Spleen (tissue), 11 donors: ENCODE results near the gene ABRACL. TPM values are rescaled to one million over a fixed set of nuclear protein-coding genes. Genes with fewer than 3 reads are reported as not detected.

ENCODE experiments used
- DNase-seq: peaks from one replicate; pipeline ENCODE4 v3.0.0-alpha.2; 2020
- H3K27ac ChIP-seq, 8 donors: fragments of 200-600 bp; sonication (generic) in 7 of 8; 1 replicate in 4 of 8; 2 replicates in 4 of 8; pipeline versions ENCODE4 v1.5.0 to v1.8.0; 2016 to 2021; ENCODE audit warnings: inconsistent platforms in 4 of 8, mild to moderate bottlenecking in 4 of 8, moderate library complexity in 1 of 8
- H3K27me3 ChIP-seq, 7 donors: fragments of 200-600 bp; sonication (generic) in 6 of 7; replicated peaks in 1 of 7; 1 replicate in 4 of 7; 2 replicates in 3 of 7; pipeline versions ENCODE4 v1.5.0 to v1.8.0; 2016 to 2021; ENCODE audit warnings: inconsistent platforms in 3 of 7, mild to moderate bottlenecking in 1 of 7
- H3K36me3 ChIP-seq, 6 donors: fragments of 200-600 bp; sonication (generic) in 5 of 6; 1 replicate in 4 of 6; 2 replicates in 2 of 6; pipeline versions ENCODE4 v1.5.0 to v1.8.0; 2016 to 2021; ENCODE audit warnings: inconsistent platforms in 2 of 6
- H3K4me1 ChIP-seq, 6 donors: fragments of 200-600 bp; sonication (generic) in 5 of 6; 1 replicate in 3 of 6; 2 replicates in 3 of 6; pipeline versions ENCODE4 v1.5.0 to v1.8.0; 2016 to 2021; ENCODE audit warnings: inconsistent platforms in 3 of 6
- H3K4me3 ChIP-seq, 8 donors: fragments of 200-600 bp; sonication (generic) in 7 of 8; 1 replicate in 4 of 8; 2 replicates in 4 of 8; pipeline versions ENCODE4 v1.5.0 to v1.8.0; 2016 to 2021; ENCODE audit warnings: inconsistent platforms in 4 of 8, mild to moderate bottlenecking in 4 of 8, moderate library complexity in 2 of 8
- H3K9me3 ChIP-seq, 8 donors: fragments of 200-600 bp; sonication (generic) in 7 of 8; 1 replicate in 4 of 8; 2 replicates in 4 of 8; pipeline versions ENCODE4 v1.5.0 to v1.8.0; 2016 to 2021; ENCODE audit warnings: inconsistent platforms in 4 of 8
- CTCF ChIP-seq, 11 experiments: fragments of 200-600 bp in 7 of 11; fragments of 450-650 bp in 4 of 11; sonication (generic) in 4 of 11; IDR thresholded peaks in 8 of 11; conservative IDR thresholded peaks in 3 of 11; 1 replicate in 7 of 11; 2 replicates in 4 of 11; pipeline versions ENCODE4 v1.4.0 to v1.8.0; 2016 to 2021; ENCODE audit warnings: antibody characterized with exemption in 11 of 11, inconsistent platforms in 4 of 11, mild to moderate bottlenecking in 1 of 11
- POLR2A ChIP-seq, 3 donors: fragments of 450-650 bp; IDR thresholded peaks; one replicate each; pipeline ENCODE4 v1.5.1; 2017; ENCODE audit warnings: antibody characterized with exemption in 3 of 3, mild to moderate bottlenecking in 1 of 3
- POLR2AphosphoS5 ChIP-seq, 3 donors: sonication (generic); formaldehyde crosslinking; IDR thresholded peaks; one replicate each; pipeline ENCODE4 v1.5.1; 2017; ENCODE audit warnings: antibody characterized with exemption in 3 of 3
- WGBS, 5 donors: extraction: QIAGEN DNeasy Blood & Tissue Kit in 3 of 5; methylation state at CpG; one replicate each; pipeline versions ENCODE4 v1.1.5 to v1.1.7; 2013 to 2018; 5-methylcytosine and 5-hydroxymethylcytosine counted together
- intact Hi-C: fragments of 100-400 bp; cut with DNase I; formaldehyde crosslinking; loops from one replicate; pipeline ENCODE4 v1.15.0; 2023; ENCODE audit warnings: low total_unique reads
- polyA plus RNA-seq, 3 donors: library from polyadenylated mRNA; stranded (reverse); fragments of 200-250 nt; gene quantifications; one replicate each; pipeline ENCODE4 v1.2.1, GENCODE V29; 2013
- total RNA-seq, 7 donors: library from RNA; depleted of rRNA in 3 of 7; stranded (reverse); fragments of >200 nt in 3 of 7; fragmentation: NEBNext Ultra II Directional in 4 of 7; extraction: Animal tissue kit (Norgen Biotek cat#: 25700) in 4 of 7; gene quantifications; one replicate each; pipeline versions ENCODE4 v1.1.0 to v1.2.1, GENCODE V29; 2016 to 2021
- donor health status: healthy with polysubstance abuse.
- donor health status: DM: no; HTN: no; CAD: no; lungs with moderate emphysema.
- donor health status: DM: no; HTN: no; CAD: no.
- donor health status: Bipolar disorder and iron deficiency.
- donor health status: healthy.
- donor health status: DM: no; HTN: no; CAD: no.
- donor health status: DM: yes; HTN: yes; CAD: no.

The ABRACL gene
- total and polyA plus RNA-seq, 10 donors: 56.5 to 183 (median 78.0) TPM

GRCh38 chr6:139028215-139028657 is 309 bp upstream of the ABRACL start:
- no peak for TF ChIP-seq POLR2A (IDR thresholded peaks at IDR 0.05)
- TF ChIP-seq CTCF (IDR thresholded peaks at IDR 0.05 in 8 of 11, conservative IDR thresholded peaks at IDR 0.05 in 3 of 11): no peak
- TF ChIP-seq POLR2AphosphoS5 (IDR thresholded peaks at IDR 0.05): no peak
- H3K9me3 ChIP-seq: no peaks in the 10 kb centered on the region
- DNase-seq: no peak
- H3K4me1 ChIP-seq: peaks cover 8 to 61% (median 34%) of the 10 kb centered on the region in 6 donors
- no peaks in the 10 kb centered on the region for H3K27me3 ChIP-seq
- H3K27ac ChIP-seq: peak overlapping the region; percentile 85 to 97 (median 92)
- WGBS, 5 donors: 1 to 2% (median 2%) methylated on average over 14 of the region's 14 CpGs
- H3K36me3 ChIP-seq: peaks cover 0 to 5% (median 0%) of the 10 kb centered on the region in 6 donors
- H3K4me3 ChIP-seq: peak overlapping the region; percentile 89 to 98 (median 98)
- intact Hi-C loops: no loop called here

- Histone ChIP-seq H3K4me3 (peak overlapping the region; percentile 89 to 98 (median 98)), H3K4me1 (peaks cover 8 to 75% (median 38%) of the 10 kb centered on the region in 6 donors), H3K27ac (peak overlapping the region; percentile 85 to 97 (median 92)), H3K36me3 (peaks cover 0 to 20% (median 5%) of the 10 kb centered on the region in 6 donors), H3K9me3 (no peaks in the 10 kb centered on the region), H3K27me3 (no peaks in the 10 kb centered on the region)
- WGBS, 5 donors: 1 to 4% (median 2%) methylated on average over 22 to 44 of the region's 44 CpGs
- DNase-seq: no peak
- TF ChIP-seq POLR2A (IDR thresholded peaks at IDR 0.05) (no peak), POLR2AphosphoS5 (IDR thresholded peaks at IDR 0.05) (peak in 2 of 3 donors; percentile 29 to 43), CTCF (IDR thresholded peaks at IDR 0.05 in 8 of 11, conservative IDR thresholded peaks at IDR 0.05 in 3 of 11) (no peak)
- intact Hi-C loops: no loop called here
Measured at GRCh38 chr6:139029470-139030227, 1.1 kb downstream of the ABRACL start.

GRCh38 chr6:139030228-139030963 is 1.9 kb downstream of the ABRACL start:
- no peak for DNase-seq
- Histone ChIP-seq H3K36me3 (peaks cover 0 to 27% (median 10%) of the 10 kb centered on the region in 6 donors), H3K9me3 (no peaks in the 10 kb centered on the region), H3K4me3 (peak overlapping the region; percentile 89 to 98 (median 98)), H3K4me1 (peaks cover 8 to 80% (median 38%) of the 10 kb centered on the region in 6 donors), H3K27ac (peak overlapping the region in 7 of 8 donors; percentile 88 to 97 (median 92)), H3K27me3 (no peaks in the 10 kb centered on the region)
- peak in 1 of 3 donors; percentile 71 for TF ChIP-seq POLR2AphosphoS5 (IDR thresholded peaks at IDR 0.05)
- no peak for TF ChIP-seq CTCF (IDR thresholded peaks at IDR 0.05 in 8 of 11, conservative IDR thresholded peaks at IDR 0.05 in 3 of 11)
- peak in 1 of 3 donors; percentile 40 for TF ChIP-seq POLR2A (IDR thresholded peaks at IDR 0.05)
- intact Hi-C loops: no loop called here
- 19 to 32% (median 24%) methylated on average over 9 of the region's 9 CpGs for WGBS, 5 donors
